IPS-18a (cell line): Measurements from ENCODE around the gene DESI2.

Experiments
- H3K27ac ChIP-seq: one replicate; pipeline ENCODE4 v1.5.1; 2013; ENCODE audit warnings: low read length
- H3K27me3 ChIP-seq: one replicate; pipeline ENCODE4 v1.6.1; 2013; ENCODE audit warnings: mild to moderate bottlenecking, low read length; ENCODE audit not compliant: control insufficient read depth, insufficient read depth
- H3K36me3 ChIP-seq: one replicate; pipeline ENCODE4 v1.6.1; 2013; ENCODE audit warnings: low read depth, low read length; ENCODE audit not compliant: control insufficient read depth
- H3K4me1 ChIP-seq: one replicate; pipeline ENCODE4 v1.6.1; 2013; ENCODE audit warnings: low read depth, low read length; ENCODE audit not compliant: control insufficient read depth
- H3K4me3 ChIP-seq: one replicate; pipeline ENCODE4 v1.5.1; 2013; ENCODE audit warnings: low read length
- H3K9ac ChIP-seq: one replicate; pipeline ENCODE4 v1.6.1; 2013; ENCODE audit warnings: mild to moderate bottlenecking, low read length, moderate library complexity
- H3K9me3 ChIP-seq: one replicate; pipeline ENCODE4 v1.6.1; 2013; ENCODE audit warnings: low read depth, low read length; ENCODE audit not compliant: control insufficient read depth

Gene DESI2

DNA sequence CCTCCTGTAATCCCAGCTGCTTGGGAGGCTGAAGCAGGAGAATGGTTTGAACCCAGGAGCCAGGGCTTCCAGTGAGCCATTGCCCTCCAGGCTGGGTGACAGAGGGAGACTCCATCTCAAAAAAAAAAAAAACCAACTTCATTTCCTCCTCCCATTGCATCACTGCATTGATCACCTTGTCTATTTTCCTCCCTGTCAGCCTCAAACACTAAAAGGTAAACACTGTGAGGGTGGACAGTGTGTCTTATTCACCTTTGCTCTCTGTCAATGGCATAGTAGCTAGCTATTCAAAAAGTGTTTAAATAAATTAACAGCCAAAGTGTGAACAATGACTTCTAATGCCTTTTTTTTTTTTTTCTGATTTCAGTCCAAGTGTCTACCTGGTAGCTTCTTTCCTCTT, 13.4 kb upstream of the DESI2 start:
- Histone ChIP-seq H3K9ac (no peak overlapping the region), H3K4me3 (no peak overlapping the region), H3K9me3 (no peaks in the 10 kb centered on the region), H3K27me3 (no peaks in the 10 kb centered on the region), H3K36me3 (no peaks in the 10 kb centered on the region), H3K4me1 (no peaks in the 10 kb centered on the region), H3K27ac (no peak overlapping the region)

DNA sequence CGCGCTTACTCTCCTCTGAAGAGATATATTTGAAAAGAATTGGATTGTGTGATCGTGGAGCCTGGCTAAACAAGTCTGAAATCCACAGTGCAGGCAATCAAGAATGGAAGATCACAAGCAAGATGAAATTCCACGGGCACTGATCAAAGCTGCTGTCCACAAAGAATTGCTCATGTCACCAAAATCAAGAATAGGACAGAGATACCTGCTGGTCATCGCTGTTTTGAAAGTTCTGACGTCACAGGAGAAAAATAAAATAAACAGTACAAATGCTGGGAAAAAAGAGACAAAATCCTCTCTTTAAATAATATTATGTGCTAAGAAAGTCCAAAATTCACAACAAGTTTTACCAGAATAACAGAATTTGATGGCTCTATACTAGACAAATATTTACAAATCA, 12.0 kb upstream of the DESI2 start:
- H3K9ac ChIP-seq, result no peak overlapping the region
- no peak overlapping the region for H3K27ac ChIP-seq
- H3K36me3 ChIP-seq, result no peaks in the 10 kb centered on the region
- no peaks in the 10 kb centered on the region for H3K9me3 ChIP-seq
- H3K4me1 ChIP-seq, result no peaks in the 10 kb centered on the region
- no peak overlapping the region for H3K4me3 ChIP-seq
- no peaks in the 10 kb centered on the region for H3K27me3 ChIP-seq

DNA sequence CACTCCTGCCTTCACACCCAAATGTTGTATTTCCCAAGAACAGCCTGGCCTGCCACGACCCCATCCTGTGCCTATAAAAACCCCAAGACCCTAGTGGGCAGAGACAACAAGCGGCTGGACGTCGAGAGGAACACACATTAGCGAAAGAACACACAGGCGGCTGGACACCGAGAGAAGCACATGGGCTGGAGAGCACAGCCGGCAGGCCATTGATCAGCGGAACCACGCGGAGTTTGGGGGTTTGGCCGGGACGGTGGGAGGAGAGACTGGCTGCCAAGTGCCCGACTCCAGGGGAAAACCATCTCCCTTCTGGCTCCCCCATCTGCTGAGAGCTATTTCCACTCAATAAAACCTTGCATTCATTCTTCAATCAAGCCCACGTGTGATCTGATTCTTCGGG, 10.4 kb upstream of the DESI2 start:
- Histone ChIP-seq H3K9me3 (no peaks in the 10 kb centered on the region), H3K4me1 (no peaks in the 10 kb centered on the region), H3K36me3 (no peaks in the 10 kb centered on the region), H3K27ac (no peak overlapping the region), H3K9ac (no peak overlapping the region), H3K27me3 (no peaks in the 10 kb centered on the region), H3K4me3 (no peak overlapping the region)

DNA sequence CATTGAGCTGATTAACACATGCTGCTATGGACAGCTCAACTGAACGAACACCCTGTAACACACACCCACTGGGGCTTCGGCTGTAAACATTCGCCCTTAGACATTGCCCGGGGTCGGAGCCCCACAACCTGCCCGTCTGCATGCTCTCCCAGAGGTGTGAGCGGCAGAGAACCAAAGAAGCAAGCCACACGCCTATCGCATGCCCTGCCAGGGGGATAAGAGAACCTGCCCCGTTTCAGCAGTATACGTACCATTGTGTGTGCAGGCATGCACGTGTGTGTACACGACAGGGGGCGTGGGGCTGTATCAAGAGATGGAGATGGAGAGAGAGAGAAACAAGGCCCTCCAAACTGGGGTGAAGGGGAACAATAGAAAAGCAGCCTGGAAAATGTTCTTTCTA, 9.9 kb upstream of the DESI2 start:
- Histone ChIP-seq H3K36me3 (no peaks in the 10 kb centered on the region), H3K4me1 (no peaks in the 10 kb centered on the region), H3K9ac (no peak overlapping the region), H3K4me3 (no peak overlapping the region), H3K27ac (no peak overlapping the region), H3K9me3 (no peaks in the 10 kb centered on the region), H3K27me3 (no peaks in the 10 kb centered on the region)

DNA sequence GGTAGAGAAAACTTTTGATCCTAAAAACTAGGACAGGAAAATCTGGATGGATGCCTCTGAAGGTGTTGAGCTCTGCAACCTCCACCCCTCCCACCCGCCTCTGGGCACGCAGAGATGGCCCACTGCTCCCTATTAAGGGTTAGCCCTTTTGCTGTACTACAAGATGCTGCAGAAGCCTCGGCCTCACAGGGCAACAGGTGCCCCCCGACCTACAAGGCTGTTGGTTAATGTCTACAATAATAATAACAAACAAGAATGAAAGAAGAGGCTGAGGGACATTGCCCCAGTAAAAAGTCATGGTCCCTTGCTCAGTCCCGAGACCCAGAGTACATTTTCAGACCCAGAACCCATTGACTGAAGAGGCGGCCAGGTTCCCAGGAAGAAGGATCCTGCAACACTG, 7.5 kb upstream of the DESI2 start:
- Histone ChIP-seq H3K4me3 (no peak overlapping the region), H3K9me3 (no peaks in the 10 kb centered on the region), H3K4me1 (no peaks in the 10 kb centered on the region), H3K27me3 (no peaks in the 10 kb centered on the region), H3K9ac (no peak overlapping the region), H3K27ac (no peak overlapping the region), H3K36me3 (no peaks in the 10 kb centered on the region)

DNA sequence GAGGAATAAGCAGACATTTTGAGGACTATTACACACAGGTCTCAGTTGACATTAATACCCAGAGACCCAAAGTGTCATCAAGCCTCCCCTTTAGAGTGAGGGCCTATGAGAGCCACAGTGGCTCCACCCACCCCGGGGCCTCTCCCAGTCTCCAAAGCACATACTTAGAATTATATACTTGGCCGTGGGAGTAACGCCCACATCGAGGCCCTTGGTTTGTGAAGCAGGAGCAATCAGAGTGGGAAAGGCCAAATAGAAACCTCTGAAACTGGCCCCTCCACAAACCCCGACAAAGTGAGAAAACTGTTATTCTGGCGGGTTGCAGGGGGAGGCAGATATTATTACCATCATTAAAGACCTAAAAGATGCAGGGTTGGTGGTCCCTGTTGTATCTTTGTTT, 7.0 kb upstream of the DESI2 start:
- Histone ChIP-seq H3K4me1 (no peaks in the 10 kb centered on the region), H3K27ac (no peak overlapping the region), H3K4me3 (no peak overlapping the region), H3K9me3 (no peaks in the 10 kb centered on the region), H3K9ac (no peak overlapping the region), H3K27me3 (no peaks in the 10 kb centered on the region), H3K36me3 (no peaks in the 10 kb centered on the region)

DNA sequence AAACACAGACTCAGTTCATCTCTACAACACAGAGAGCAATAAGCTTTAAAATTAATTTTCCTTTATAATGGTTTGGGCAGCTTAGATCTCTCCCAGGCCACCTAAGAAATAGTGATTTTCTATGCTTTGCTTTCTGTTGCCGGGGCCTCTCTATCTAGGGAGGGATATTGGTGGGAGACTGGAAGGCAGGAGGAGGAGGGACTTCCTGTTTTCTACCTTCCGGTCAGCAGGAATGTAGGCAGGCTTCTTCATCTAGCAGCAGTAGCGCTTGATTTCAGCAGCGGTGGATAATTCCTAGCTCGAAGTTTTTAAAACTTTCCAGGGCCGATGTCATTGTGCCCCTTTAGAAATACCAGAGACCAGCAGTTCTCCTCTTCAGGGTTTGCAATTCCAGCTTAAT, 5.1 kb upstream of the DESI2 start:
- Histone ChIP-seq H3K36me3 (no peaks in the 10 kb centered on the region), H3K4me3 (no peak overlapping the region), H3K9me3 (no peaks in the 10 kb centered on the region), H3K27me3 (no peaks in the 10 kb centered on the region), H3K9ac (no peak overlapping the region), H3K4me1 (peaks cover 10% of the 10 kb centered on the region), H3K27ac (no peak overlapping the region)

DNA sequence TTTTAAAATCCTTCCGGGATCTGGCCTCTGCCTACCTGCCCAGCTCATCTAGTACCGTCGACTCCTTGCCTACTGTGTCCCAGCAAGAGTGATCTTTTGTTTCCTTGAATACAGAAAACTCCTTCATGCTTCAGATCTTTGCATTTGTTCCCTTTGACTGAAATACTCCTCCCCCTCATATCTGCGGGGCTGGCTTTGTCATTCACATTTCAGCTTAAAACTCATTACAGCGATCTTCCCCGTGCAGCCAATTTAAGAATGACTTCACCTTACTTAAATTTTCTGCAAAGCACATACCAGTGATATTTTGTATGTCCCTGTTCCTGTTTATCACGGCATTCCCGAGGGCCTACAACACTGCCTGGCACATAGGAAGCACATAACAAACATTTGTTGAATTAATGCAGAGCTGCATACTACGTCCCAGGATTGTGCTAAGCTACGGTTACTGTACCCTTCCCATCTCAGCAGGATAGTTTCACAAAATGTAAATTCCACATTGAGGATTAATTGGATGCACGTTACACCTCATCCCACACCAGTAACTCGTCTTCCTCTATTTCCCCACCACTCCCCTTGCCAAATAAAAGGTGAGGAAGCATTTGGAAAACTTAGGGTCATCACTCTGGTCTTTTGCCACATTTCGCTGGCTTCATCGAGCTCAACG, 837 bp upstream of the DESI2 start:
- H3K36me3 ChIP-seq, result peaks cover 3% of the 10 kb centered on the region
- H3K27ac ChIP-seq, result peak overlapping the region; percentile 40
- H3K9ac ChIP-seq, result peak overlapping the region; percentile 47
- peak overlapping the region; percentile 67 for H3K4me3 ChIP-seq
- H3K27me3 ChIP-seq, result no peaks in the 10 kb centered on the region
- H3K4me1 ChIP-seq, result peaks cover 27% of the 10 kb centered on the region
- H3K9me3 ChIP-seq, result no peaks in the 10 kb centered on the region

DNA sequence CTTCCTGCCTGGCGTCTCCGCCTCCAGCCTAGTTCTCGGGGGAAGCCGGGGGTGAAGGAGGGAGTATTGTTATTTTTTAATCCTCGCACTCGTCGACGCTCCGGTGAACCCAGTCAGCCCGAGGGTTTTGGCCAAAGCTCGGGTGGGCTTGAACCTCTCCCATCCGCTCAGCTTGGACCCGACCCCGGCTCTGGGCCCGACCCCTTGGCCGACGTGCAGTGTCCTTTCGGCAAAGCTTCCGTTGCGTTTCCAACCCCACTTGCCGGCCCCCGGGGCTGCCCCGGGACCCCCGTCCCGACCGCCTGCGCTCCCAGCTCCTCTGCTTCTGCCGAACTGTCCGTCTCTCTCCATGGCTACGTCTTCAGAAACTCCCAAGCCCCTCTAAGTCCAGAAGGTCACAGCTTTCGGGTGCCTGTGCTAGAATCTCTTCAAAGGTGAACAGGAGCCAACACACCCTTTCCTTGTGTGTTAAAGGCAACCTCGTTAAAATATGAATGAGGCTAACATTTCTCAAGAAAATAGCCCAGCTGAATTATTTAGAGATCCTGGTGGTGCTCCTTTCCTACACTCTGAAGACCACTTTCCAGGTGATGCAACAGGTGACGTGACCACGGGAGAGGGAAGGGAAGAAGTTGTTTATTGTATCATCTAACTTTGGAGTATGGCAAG, 647 bp downstream of the DESI2 start:
- Histone ChIP-seq H3K27me3 (no peaks in the 10 kb centered on the region), H3K4me1 (peaks cover 29% of the 10 kb centered on the region), H3K27ac (peak overlapping the region; percentile 29), H3K9ac (peak overlapping the region; percentile 92), H3K9me3 (no peaks in the 10 kb centered on the region), H3K36me3 (peaks cover 13% of the 10 kb centered on the region), H3K4me3 (peak overlapping the region; percentile 88)

DNA sequence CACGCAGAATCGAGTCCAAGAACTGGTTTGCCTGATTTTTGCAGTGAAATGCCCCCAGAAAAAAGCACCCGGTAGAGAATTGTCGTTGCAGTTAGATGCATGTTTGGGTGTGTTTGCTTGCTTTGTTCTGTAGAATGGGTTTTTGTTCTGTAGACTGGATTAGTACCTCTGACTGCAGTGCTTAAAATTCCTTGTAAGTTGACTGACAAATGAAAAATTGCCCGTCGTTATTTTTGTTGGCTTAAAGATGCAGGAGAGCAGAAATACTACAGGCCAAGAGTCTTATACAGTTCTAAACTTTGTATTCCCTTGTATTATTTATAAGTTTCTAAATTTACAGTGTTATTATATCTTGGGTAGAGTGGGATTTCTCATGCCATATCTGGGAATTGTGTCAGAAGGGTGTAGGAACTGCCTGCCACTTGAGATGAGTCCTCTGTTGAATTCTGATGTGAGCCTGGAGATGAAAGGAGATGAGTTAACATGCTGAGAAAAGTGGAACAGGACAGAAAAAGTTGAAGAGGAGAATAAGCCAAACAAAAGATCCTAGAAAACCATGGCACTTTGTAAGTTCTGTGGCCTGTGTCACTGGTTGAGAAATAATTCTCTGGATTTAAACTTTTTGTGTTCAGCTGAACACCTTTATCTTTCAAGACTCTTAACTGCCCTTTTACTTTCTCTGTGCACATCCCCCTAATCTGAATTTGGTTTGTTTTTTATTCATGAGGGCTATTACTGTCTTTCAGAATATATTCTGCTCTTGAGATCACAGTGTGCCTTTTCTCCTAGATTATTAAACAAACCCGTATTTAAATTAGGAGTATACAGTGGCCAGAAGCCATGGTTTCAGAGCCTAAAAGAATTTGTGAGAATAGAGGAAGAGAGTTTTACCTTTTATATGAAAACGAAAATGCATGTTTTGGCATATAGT, 1.4 kb downstream of the DESI2 start:
- Histone ChIP-seq H3K27me3 (no peaks in the 10 kb centered on the region), H3K9me3 (no peaks in the 10 kb centered on the region), H3K36me3 (peaks cover 13% of the 10 kb centered on the region), H3K4me1 (peaks cover 35% of the 10 kb centered on the region), H3K9ac (peak overlapping the region; percentile 92), H3K27ac (peak overlapping the region; percentile 29), H3K4me3 (peak overlapping the region; percentile 88)

DNA sequence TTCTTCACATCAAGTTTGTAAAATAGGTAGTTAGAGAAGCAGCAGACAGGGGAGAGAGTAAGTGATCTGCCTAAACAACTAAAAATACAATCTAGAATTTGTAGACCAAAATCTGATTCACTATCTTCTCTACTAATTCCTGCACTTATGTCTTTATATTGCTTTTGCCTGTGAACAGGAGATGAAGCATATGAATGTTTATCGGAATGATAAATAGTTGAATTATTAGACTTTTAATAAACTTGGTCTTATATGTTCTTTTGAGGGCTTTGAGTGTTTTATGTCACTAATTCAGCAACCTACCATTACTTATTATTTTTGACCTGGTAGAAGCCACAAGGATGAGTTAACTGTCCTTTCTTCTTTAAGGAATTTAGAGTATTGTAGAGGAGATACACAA, 2.3 kb downstream of the DESI2 start:
- Histone ChIP-seq H3K4me1 (peaks cover 36% of the 10 kb centered on the region), H3K9me3 (no peaks in the 10 kb centered on the region), H3K27ac (no peak overlapping the region), H3K9ac (peak overlapping the region; percentile 92), H3K36me3 (peaks cover 13% of the 10 kb centered on the region), H3K4me3 (peak overlapping the region; percentile 88), H3K27me3 (no peaks in the 10 kb centered on the region)
